VCaP (cell line): ENCODE data around the gene NOD2.

ENCODE experiments used
- H3K27ac ChIP-seq: fragments of 450-650 bp; 2 replicates; pipeline ENCODE4 v1.5.1; 2017
- CTCF ChIP-seq: fragments of 450-650 bp; conservative IDR thresholded peaks from 2 replicates; pipeline ENCODE4 v1.5.1; 2017; ENCODE audit warnings: mild to moderate bottlenecking, moderate library complexity

NOD2 gene

DNA sequence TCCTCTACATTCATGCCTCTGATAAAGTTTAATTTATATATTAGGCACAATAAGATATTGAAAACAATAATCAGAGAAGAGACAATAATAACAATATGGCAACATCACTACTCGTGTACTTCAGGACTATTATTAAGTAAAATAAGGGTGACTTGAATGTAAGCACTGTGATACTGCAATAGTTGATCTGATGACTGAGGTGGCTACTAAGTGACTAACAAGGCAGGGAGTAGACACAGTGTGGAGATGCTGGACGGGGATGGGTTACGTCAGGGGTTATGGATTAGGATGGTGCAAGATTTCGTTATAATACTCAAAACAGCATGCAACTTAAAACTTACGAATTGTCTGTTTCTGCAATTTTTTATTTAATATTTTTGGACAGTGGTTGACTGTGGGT, 81.0 kb downstream of the NOD2 start:
- H3K27ac ChIP-seq: no peak overlapping the region
- TF ChIP-seq CTCF: no peak

GRCh38 chr16:50774960-50775359, 81.6 kb downstream of the NOD2 start:
- no peak overlapping the region for H3K27ac ChIP-seq
- TF ChIP-seq CTCF: no peak

GRCh38 chr16:50776037-50776436, 82.6 kb downstream of the NOD2 start:
- no peak overlapping the region for H3K27ac ChIP-seq
- no peak for TF ChIP-seq CTCF

GRCh38 chr16:50778284-50779163, 85.1 kb downstream of the NOD2 start:
- no peak for TF ChIP-seq CTCF

GRCh38 chr16:50781043-50781442, 87.6 kb downstream of the NOD2 start:
- H3K27ac ChIP-seq: no peak overlapping the region
- TF ChIP-seq CTCF: no peak

More at GRCh38 chr16:50778284-50779163, 85.1 kb downstream of the NOD2 start:
- H3K27ac ChIP-seq: no peak overlapping the region

DNA sequence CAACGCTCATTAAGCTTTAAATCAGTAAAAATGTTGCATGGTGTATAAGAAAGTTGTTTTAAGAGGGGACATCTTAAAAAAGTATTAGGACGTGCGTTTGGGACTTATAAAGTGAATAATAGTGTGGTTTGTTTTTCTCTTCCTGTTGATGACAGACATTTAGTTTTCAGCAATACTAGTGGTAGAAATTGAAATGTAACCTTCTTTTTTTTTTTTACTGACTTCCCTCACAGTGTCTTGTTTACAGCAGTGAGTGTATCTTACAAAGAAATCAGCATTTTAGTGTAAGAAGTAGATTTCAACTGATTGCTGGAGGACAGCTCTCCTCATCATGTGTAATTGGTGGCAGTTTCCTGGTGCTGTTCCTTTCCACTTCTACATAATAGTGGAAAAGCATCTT, 88.1 kb downstream of the NOD2 start:
- TF ChIP-seq CTCF: no peak
- no peak overlapping the region for H3K27ac ChIP-seq
